Astrocyte (in vitro differentiated cells and primary cell): ENCODE data around the gene CHMP2A. TPM values are rescaled to one million over a fixed set of nuclear protein-coding genes. Genes with fewer than 3 reads are reported as not detected.

Experiments
- DNase-seq: peaks from one replicate; pipeline ENCODE4 v3.0.0-alpha.2; 2010; ENCODE audit warnings: low read depth
- FAIRE-seq: peaks from 2 replicates; lab custom pipeline; 2011; peaks lifted over from hg19 to GRCh38; lab: Jason Lieb, UNC
- H2AFZ ChIP-seq: 2 replicates; pipeline ENCODE4 v1.6.0; 2012; ENCODE audit warnings: low read depth, low read length, inconsistent platforms
- H3K27ac ChIP-seq: 2 replicates; pipeline ENCODE4 v1.5.1; 2011; ENCODE audit warnings: low read depth, low read length, inconsistent platforms
- H3K27me3 ChIP-seq: 2 replicates; pipeline ENCODE4 v1.6.0; 2011; ENCODE audit warnings: low read length, inconsistent platforms; ENCODE audit not compliant: insufficient read depth
- H3K36me3 ChIP-seq: 2 replicates; pipeline ENCODE4 v1.5.1; 2011; ENCODE audit warnings: low read length, inconsistent platforms; ENCODE audit not compliant: insufficient read depth
- H3K4me1 ChIP-seq: 2 replicates; pipeline ENCODE4 v1.5.1; 2011; ENCODE audit warnings: low read length, inconsistent platforms; ENCODE audit not compliant: insufficient read depth
- H3K4me2 ChIP-seq: 2 replicates; pipeline ENCODE4 v1.6.0; 2012; ENCODE audit warnings: low read length, inconsistent platforms
- H3K4me3 ChIP-seq: 2 replicates; pipeline ENCODE4 v1.5.1; 2011; ENCODE audit warnings: low read depth, mild to moderate bottlenecking, low read length, inconsistent platforms; ENCODE audit not compliant: insufficient read depth
- H3K79me2 ChIP-seq: 2 replicates; pipeline ENCODE4 v1.6.0; 2012; ENCODE audit warnings: mild to moderate bottlenecking, low read length, inconsistent platforms; ENCODE audit not compliant: insufficient read depth
- H3K9ac ChIP-seq: 2 replicates; pipeline ENCODE4 v1.6.0; 2012; ENCODE audit warnings: mild to moderate bottlenecking, low read length, inconsistent platforms
- H3K9me3 ChIP-seq: 2 replicates; pipeline ENCODE4 v1.5.1; 2012; ENCODE audit warnings: low read depth, mild to moderate bottlenecking, low read length, inconsistent platforms; ENCODE audit not compliant: insufficient read depth
- H4K20me1 ChIP-seq: 2 replicates; pipeline ENCODE4 v1.6.0; 2012; ENCODE audit warnings: low read length, inconsistent platforms; ENCODE audit not compliant: insufficient read depth
- H3K27ac Mint-ChIP-seq: one replicate; pipeline ENCODE4 v1.8.0; 2021; ENCODE audit warnings: mild to moderate bottlenecking, mixed read lengths; ENCODE audit not compliant: unreplicated experiment
- H3K27me3 Mint-ChIP-seq: one replicate; pipeline ENCODE4 v1.8.0; 2021; ENCODE audit warnings: low read depth, mixed read lengths; ENCODE audit not compliant: unreplicated experiment
- H3K36me3 Mint-ChIP-seq: one replicate; pipeline ENCODE4 v1.8.0; 2021; ENCODE audit warnings: low read depth, mixed read lengths; ENCODE audit not compliant: unreplicated experiment
- H3K4me1 Mint-ChIP-seq: one replicate; pipeline ENCODE4 v1.8.0; 2021; ENCODE audit warnings: low read depth, mixed read lengths; ENCODE audit not compliant: unreplicated experiment
- H3K4me3 Mint-ChIP-seq: one replicate; pipeline ENCODE4 v1.8.0; 2021; ENCODE audit warnings: mild to moderate bottlenecking, moderate library complexity, mixed read lengths; ENCODE audit not compliant: unreplicated experiment
- H3K9me3 Mint-ChIP-seq: one replicate; pipeline ENCODE4 v1.8.0; 2021; ENCODE audit warnings: mild to moderate bottlenecking, mixed read lengths; ENCODE audit not compliant: unreplicated experiment
- CTCF ChIP-seq: IDR thresholded peaks from 2 replicates; pipeline ENCODE4 v1.5.1; 2011; ENCODE audit warnings: low read depth, mild to moderate bottlenecking, inconsistent platforms, low read length, moderate library complexity; ENCODE audit not compliant: insufficient read depth
- EZH2 ChIP-seq: IDR thresholded peaks from 2 replicates; pipeline ENCODE4 v1.6.1; 2012; ENCODE audit warnings: mild to moderate bottlenecking, low read length, inconsistent platforms; ENCODE audit not compliant: insufficient read depth
- total RNA-seq: library from RNA; stranded (reverse); gene quantifications from 2 replicates; pipeline ENCODE4 v1.2.1, GENCODE V29; 2021

The CHMP2A gene
- total RNA-seq, 1 donor from 2014 or later, result 71.3 TPM

- Mint-ChIP-seq H3K4me1 (peaks cover 5% of the 10 kb centered on the region), H3K4me3 (peak overlapping the region; percentile 40), H3K27me3 (no peaks in the 10 kb centered on the region), H3K27ac (no peak overlapping the region), H3K36me3 (peaks cover 11% of the 10 kb centered on the region), H3K9me3 (no peaks in the 10 kb centered on the region)
- H3K4me1 ChIP-seq, result peaks cover 4% of the 10 kb centered on the region
- H3K9ac ChIP-seq, result no peak overlapping the region
- FAIRE-seq, result no peak
- H3K36me3 ChIP-seq, result no peaks in the 10 kb centered on the region
- H3K27ac ChIP-seq, result no peak overlapping the region
- H4K20me1 ChIP-seq, result peaks cover 4% of the 10 kb centered on the region
- peaks cover 3% of the 10 kb centered on the region for H3K27me3 ChIP-seq
- H3K79me2 ChIP-seq, result no peaks in the 10 kb centered on the region
- H3K9me3 ChIP-seq, result no peaks in the 10 kb centered on the region
- no peak overlapping the region for H3K4me2 ChIP-seq
- DNase-seq, result no peak
- no peak overlapping the region for H3K4me3 ChIP-seq
- TF ChIP-seq CTCF, result no peak
- no peak overlapping the region for H2AFZ ChIP-seq
Observed at GRCh38 chr19:58568453-58569130, 13.7 kb upstream of the CHMP2A start.

DNA sequence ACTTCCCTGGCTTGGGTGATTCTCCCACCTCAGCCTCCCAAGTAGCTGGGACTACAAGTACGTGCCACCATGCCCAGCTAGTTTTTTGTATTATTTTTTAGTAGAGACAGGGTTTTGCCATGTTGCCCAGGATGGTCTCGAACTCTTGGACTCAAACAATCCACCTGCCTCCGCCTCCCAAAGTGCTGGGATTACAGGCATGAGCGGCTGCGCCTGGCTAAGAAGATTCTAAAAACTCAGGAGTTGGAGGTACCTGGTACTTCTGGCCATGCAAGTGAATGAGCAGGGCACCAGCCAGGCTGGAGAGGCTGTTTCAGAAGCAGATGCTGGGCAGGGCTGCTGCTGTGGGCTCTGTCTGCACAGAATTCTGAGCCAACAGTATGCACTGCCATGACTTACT, 12.1 kb upstream of the CHMP2A start:
- H3K79me2 ChIP-seq, result peaks cover under 1% of the 10 kb centered on the region
- Mint-ChIP-seq H3K4me1 (peaks cover 2% of the 10 kb centered on the region), H3K36me3 (peaks cover 13% of the 10 kb centered on the region), H3K9me3 (peaks cover 2% of the 10 kb centered on the region), H3K4me3 (no peak overlapping the region), H3K27me3 (no peaks in the 10 kb centered on the region), H3K27ac (no peak overlapping the region)
- H3K9ac ChIP-seq, result no peak overlapping the region
- H3K27me3 ChIP-seq, result peaks cover 7% of the 10 kb centered on the region
- DNase-seq, result no peak
- TF ChIP-seq EZH2, result no peak
- TF ChIP-seq CTCF, result no peak
- H3K36me3 ChIP-seq, result no peaks in the 10 kb centered on the region
- no peak overlapping the region for H3K4me3 ChIP-seq
- no peaks in the 10 kb centered on the region for H3K9me3 ChIP-seq
- no peak overlapping the region for H3K27ac ChIP-seq
- H3K4me2 ChIP-seq, result no peak overlapping the region
- no peak for FAIRE-seq
- H4K20me1 ChIP-seq, result peaks cover 8% of the 10 kb centered on the region
- H3K4me1 ChIP-seq, result peaks cover 16% of the 10 kb centered on the region
- no peak overlapping the region for H2AFZ ChIP-seq

DNA sequence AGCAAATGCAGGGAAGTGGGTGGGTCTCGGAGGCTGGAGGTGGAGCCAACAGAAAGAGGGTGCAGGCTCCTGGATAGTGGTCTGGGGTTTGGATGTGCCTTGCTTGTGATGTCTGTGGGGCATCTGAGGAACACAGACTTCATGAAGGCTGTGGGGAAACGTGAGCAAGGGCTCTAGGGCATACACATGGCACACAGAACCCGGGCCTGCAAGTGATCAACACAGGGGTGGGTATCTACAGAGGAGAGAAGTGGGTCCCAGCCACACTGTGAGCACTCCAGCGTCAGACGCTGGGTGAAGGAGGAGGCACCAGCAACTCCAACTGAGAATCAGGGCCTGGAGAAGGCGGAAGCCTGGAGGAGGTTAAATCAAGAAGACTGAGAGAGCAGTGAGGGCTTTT, 8.9 kb upstream of the CHMP2A start:
- Histone ChIP-seq H4K20me1 (peaks cover 8% of the 10 kb centered on the region), H3K4me3 (no peak overlapping the region), H3K9me3 (no peaks in the 10 kb centered on the region), H3K27me3 (peaks cover 10% of the 10 kb centered on the region), H3K9ac (no peak overlapping the region), H2AFZ (no peak overlapping the region), H3K36me3 (no peaks in the 10 kb centered on the region), H3K4me2 (no peak overlapping the region), H3K79me2 (peaks cover 3% of the 10 kb centered on the region), H3K27ac (no peak overlapping the region), H3K4me1 (peaks cover 27% of the 10 kb centered on the region)
- no peak for FAIRE-seq
- Mint-ChIP-seq H3K27ac (no peak overlapping the region), H3K4me3 (peak overlapping the region; percentile 35), H3K4me1 (peaks cover 4% of the 10 kb centered on the region), H3K36me3 (peaks cover 10% of the 10 kb centered on the region), H3K9me3 (peaks cover 2% of the 10 kb centered on the region), H3K27me3 (no peaks in the 10 kb centered on the region)
- DNase-seq, result no peak
- TF ChIP-seq CTCF (no peak), EZH2 (no peak)
